ENCODE results near the gene MEDAG. TPM values are rescaled to one million over a fixed set of nuclear protein-coding genes. Genes with fewer than 3 reads are reported as not detected.

MEDAG gene
- total RNA-seq, 4 donors from 2014 or later, result 4.9 to 21.5 (median 8.7) TPM

GRCh38 chr13:30910676-30911075 is 4.6 kb downstream of the MEDAG start:
- H3K36me3 ChIP-seq, result no peaks in the 10 kb centered on the region
- no peak for DNase-seq
- H3K4me1 ChIP-seq, result peaks cover 0 to 16% (median 0%) of the 10 kb centered on the region in 4 donors

DNA sequence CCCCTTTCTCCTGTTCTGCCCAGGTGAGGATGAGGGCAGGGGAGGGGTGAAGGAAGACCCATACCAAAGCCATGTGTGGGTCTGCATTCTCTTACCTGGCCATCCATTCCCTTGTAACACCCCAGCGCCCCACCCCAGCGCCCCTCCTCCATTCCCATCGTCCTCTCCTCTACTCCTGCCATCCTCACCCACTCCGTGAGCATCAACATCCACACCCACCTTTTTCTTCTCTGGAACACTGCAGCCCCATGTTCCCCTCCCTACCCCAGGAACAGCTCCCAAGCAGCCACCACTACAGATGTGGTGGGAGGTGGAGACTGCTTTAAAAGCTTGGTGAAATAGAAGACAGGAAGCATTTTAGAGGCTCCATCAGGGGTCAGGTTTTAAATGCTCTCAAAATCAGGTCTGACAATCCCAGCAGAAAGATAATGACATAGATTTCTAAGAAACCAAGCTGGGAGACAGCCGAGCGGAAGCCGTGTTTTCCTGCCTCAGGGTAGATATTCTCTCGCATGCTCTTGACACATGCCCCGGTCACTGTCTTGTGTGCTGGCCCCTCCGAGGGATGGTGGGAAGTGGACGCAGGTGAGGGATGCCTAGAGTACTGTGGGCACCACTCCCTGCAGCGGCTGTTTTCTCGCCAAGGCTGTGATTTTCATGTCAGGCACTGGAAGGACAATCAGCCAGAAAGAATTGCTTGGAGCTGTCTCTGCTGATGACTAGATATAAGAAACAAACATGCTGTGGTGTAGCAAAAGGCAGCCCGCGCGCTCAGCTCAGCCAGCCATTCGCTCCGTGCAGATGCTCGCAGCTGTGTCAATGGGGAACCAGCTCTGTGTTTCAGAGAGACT is 9.8 kb downstream of the MEDAG start:
- H3K9me3 ChIP-seq, result no peaks in the 10 kb centered on the region
- no peak overlapping the region for H3K27ac ChIP-seq
- H3K4me1 ChIP-seq, result no peaks in the 10 kb centered on the region
- no peak for DNase-seq
- no peaks in the 10 kb centered on the region for H3K27me3 ChIP-seq
- no peak overlapping the region for H3K4me3 ChIP-seq
- H3K36me3 ChIP-seq, result no peaks in the 10 kb centered on the region
- TF ChIP-seq CTCF (IDR thresholded peaks at IDR 0.05) (no peak), POLR2A (IDR thresholded peaks at IDR 0.05) (no peak)

More at GRCh38 chr13:30910676-30911075, 4.6 kb downstream of the MEDAG start:
- Histone ChIP-seq H3K4me3 (no peak overlapping the region), H3K27me3 (peaks cover 0 to 18% of the 10 kb centered on the region in 2 donors), H3K27ac (no peak overlapping the region), H3K9me3 (no peaks in the 10 kb centered on the region)
- TF ChIP-seq POLR2A (IDR thresholded peaks at IDR 0.05), result no peak
- TF ChIP-seq CTCF (IDR thresholded peaks at IDR 0.05), result no peak

DNA sequence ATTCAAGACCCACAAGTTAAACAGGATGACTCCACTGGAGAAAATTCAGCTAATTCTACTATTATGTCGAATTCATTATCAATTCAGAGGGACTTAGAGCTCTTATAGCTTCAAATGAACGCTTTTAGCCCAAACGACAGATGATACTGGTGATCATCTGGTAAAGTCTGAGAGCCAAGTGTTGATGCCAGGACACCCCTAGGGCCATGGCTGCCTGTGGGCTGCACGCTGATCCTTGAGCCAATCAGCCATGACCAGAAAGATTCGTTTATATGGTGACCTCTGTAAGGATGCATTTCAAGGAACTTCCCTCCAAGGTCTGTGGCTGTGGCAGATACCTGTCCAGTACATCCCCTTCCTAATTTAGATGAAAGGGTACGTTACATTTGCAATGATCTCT is 10.9 kb downstream of the MEDAG start:
- no peaks in the 10 kb centered on the region for H3K36me3 ChIP-seq
- no peaks in the 10 kb centered on the region for H3K27me3 ChIP-seq
- H3K4me3 ChIP-seq, result no peak overlapping the region
- no peak overlapping the region for H3K27ac ChIP-seq
- no peaks in the 10 kb centered on the region for H3K4me1 ChIP-seq
- no peak for DNase-seq
- TF ChIP-seq POLR2A (IDR thresholded peaks at IDR 0.05), result no peak
- TF ChIP-seq CTCF (IDR thresholded peaks at IDR 0.05), result no peak
- H3K9me3 ChIP-seq, result no peaks in the 10 kb centered on the region

DNA sequence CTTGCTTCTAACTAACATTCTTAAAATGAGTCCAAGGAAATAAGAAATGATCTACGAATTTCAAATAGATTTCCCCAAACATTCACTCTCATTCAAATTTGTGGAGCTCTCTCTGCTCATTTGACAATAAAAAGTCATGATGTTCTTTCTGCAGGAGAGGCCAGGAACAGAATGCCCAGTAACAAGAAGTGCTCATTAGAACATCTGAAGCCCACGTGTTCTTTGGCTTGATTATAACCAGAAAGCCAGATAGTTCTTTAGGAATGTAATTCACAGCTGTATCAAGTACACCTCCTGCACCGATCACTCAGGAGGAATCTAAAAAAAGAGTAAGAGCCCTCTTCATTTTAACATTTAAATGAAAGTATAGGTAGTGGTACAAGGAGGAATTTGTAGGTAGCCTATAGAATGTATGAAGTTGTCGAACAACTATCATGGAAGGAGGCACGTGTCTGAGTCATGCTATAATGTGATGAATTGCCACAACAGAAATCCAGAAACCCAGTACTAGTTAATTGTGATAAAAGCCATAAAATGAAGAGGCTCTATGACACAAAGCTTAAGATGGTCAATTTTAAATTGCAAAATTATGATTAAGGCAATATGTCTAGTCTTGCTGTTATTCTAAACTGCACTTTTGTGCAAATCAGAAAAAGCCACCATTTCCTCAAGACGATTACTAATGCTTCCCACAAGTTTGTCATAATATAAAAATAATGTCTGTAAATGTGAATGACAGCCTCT is 12.8 kb downstream of the MEDAG start:
- Histone ChIP-seq H3K4me1 (no peaks in the 10 kb centered on the region), H3K36me3 (no peaks in the 10 kb centered on the region), H3K9me3 (no peaks in the 10 kb centered on the region), H3K27me3 (no peaks in the 10 kb centered on the region), H3K27ac (no peak overlapping the region), H3K4me3 (no peak overlapping the region)
- no peak for DNase-seq
- TF ChIP-seq CTCF (IDR thresholded peaks at IDR 0.05) (no peak), POLR2A (IDR thresholded peaks at IDR 0.05) (no peak)

- Histone ChIP-seq H3K4me1 (no peaks in the 10 kb centered on the region), H3K27me3 (no peaks in the 10 kb centered on the region), H3K27ac (no peak overlapping the region), H3K9me3 (no peaks in the 10 kb centered on the region), H3K36me3 (no peaks in the 10 kb centered on the region), H3K4me3 (no peak overlapping the region)
- TF ChIP-seq CTCF (IDR thresholded peaks at IDR 0.05), result no peak
- no peak for TF ChIP-seq POLR2A (IDR thresholded peaks at IDR 0.05)
- DNase-seq, result no peak
These were observed 14.3 kb downstream of the MEDAG start for GRCh38 chr13:30920162-30920909.

Measured in Peyer's patch (tissue), 4 donors.